Measurements from ENCODE around the gene RNF141. TPM values are rescaled to one million over a fixed set of nuclear protein-coding genes. Genes with fewer than 3 reads are reported as not detected.

The RNF141 gene
- total RNA-seq, 1 donor from 2014 or later = 36.9 TPM

GRCh38 chr11:10514202-10514601 is 26.8 kb downstream of the RNF141 start:
- H3K4me1 Mint-ChIP-seq = peaks cover 16% of the 10 kb centered on the region
- H3K36me3 Mint-ChIP-seq (ENCODE audit: low read depth) = peaks cover 57% of the 10 kb centered on the region
- no peaks in the 10 kb centered on the region for H3K27me3 Mint-ChIP-seq
- TF ChIP-seq, protein P1, sequence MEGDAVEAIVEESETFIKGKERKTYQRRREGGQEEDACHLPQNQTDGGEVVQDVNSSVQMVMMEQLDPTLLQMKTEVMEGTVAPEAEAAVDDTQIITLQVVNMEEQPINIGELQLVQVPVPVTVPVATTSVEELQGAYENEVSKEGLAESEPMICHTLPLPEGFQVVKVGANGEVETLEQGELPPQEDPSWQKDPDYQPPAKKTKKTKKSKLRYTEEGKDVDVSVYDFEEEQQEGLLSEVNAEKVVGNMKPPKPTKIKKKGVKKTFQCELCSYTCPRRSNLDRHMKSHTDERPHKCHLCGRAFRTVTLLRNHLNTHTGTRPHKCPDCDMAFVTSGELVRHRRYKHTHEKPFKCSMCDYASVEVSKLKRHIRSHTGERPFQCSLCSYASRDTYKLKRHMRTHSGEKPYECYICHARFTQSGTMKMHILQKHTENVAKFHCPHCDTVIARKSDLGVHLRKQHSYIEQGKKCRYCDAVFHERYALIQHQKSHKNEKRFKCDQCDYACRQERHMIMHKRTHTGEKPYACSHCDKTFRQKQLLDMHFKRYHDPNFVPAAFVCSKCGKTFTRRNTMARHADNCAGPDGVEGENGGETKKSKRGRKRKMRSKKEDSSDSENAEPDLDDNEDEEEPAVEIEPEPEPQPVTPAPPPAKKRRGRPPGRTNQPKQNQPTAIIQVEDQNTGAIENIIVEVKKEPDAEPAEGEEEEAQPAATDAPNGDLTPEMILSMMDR (IDR thresholded peaks at IDR 0.05) = no peak
- intact Hi-C loops (cut with micrococcal nuclease) = loop anchor here (1.0 kb wide), 3 partner anchors 101 to 221 kb away; no protein-coding TSS in a partner anchor
- H3K9me3 Mint-ChIP-seq = no peaks in the 10 kb centered on the region
- DNase-seq (no peak), ATAC-seq (ENCODE audit: low read depth) (no peak)
- CTCF ChIA-PET = interaction anchor here (1.1 to 5.1 kb wide), 10 partner anchors 11 to 224 kb away, joined by 3 to 47 read pairs (median 5); no protein-coding TSS in a partner anchor
- H3K27ac Mint-ChIP-seq = no peak overlapping the region
- no peak overlapping the region for H3K4me3 Mint-ChIP-seq
- POLR2A ChIA-PET = interaction anchor here (0.6 to 0.8 kb wide), 2 partner anchors 102 to 223 kb away, joined by 3 read pairs; no protein-coding TSS in a partner anchor

GRCh38 chr11:10511181-10511621 is 29.8 kb downstream of the RNF141 start:
- Mint-ChIP-seq H3K27me3 (no peaks in the 10 kb centered on the region), H3K27ac (no peak overlapping the region), H3K36me3 (ENCODE audit: low read depth) (peaks cover 40% of the 10 kb centered on the region), H3K9me3 (no peaks in the 10 kb centered on the region), H3K4me3 (no peak overlapping the region), H3K4me1 (peaks cover 12% of the 10 kb centered on the region)
- TF ChIP-seq, protein P1 (IDR thresholded peaks at IDR 0.05) = no peak
- intact Hi-C loops (cut with micrococcal nuclease) = no loop called here
- ChIA-PET POLR2A (interaction anchor here (1.0 kb wide), 1 partner anchor 23 kb away, joined by 3 read pairs; no protein-coding TSS in a partner anchor), CTCF (interaction anchor here (0.7 to 5.1 kb wide), 6 partner anchors 10 to 225 kb away, joined by 3 to 47 read pairs (median 4); no protein-coding TSS in a partner anchor)
- DNase-seq (no peak), ATAC-seq (ENCODE audit: low read depth) (no peak)

- Mint-ChIP-seq H3K27me3 (no peaks in the 10 kb centered on the region), H3K36me3 (ENCODE audit: low read depth) (peaks cover 57% of the 10 kb centered on the region), H3K27ac (no peak overlapping the region), H3K9me3 (no peaks in the 10 kb centered on the region), H3K4me1 (peaks cover 28% of the 10 kb centered on the region), H3K4me3 (no peak overlapping the region)
- DNase-seq = no peak
- intact Hi-C loops (cut with micrococcal nuclease) = no loop called here
- ATAC-seq (ENCODE audit: low read depth) = no peak
- ChIA-PET CTCF (interaction anchor here (3.6 kb wide), 1 partner anchor 93 kb away, joined by 15 read pairs; no protein-coding TSS in a partner anchor), POLR2A (interaction anchor here (0.5 kb wide), 1 partner anchor 235 kb away, joined by 3 read pairs; no protein-coding TSS in a partner anchor)
- TF ChIP-seq, protein P1 (IDR thresholded peaks at IDR 0.05) = no peak
These were observed 35.0 kb downstream of the RNF141 start for GRCh38 chr11:10506008-10506370.

- ChIA-PET CTCF (interaction anchor here (0.8 to 3.6 kb wide), 2 partner anchors 92 kb away, joined by 3 to 15 read pairs; no protein-coding TSS in a partner anchor), POLR2A (interaction anchor here (0.5 to 0.7 kb wide), 2 partner anchors 20 to 236 kb away, joined by 3 read pairs; no protein-coding TSS in a partner anchor)
- TF ChIP-seq, protein P1 (IDR thresholded peaks at IDR 0.05) = no peak
- intact Hi-C loops (cut with micrococcal nuclease) = no loop called here
- no peak for DNase-seq
- H3K4me3 Mint-ChIP-seq = no peak overlapping the region
- peaks cover 62% of the 10 kb centered on the region for H3K36me3 Mint-ChIP-seq (ENCODE audit: low read depth)
- no peak overlapping the region for H3K27ac Mint-ChIP-seq
- H3K9me3 Mint-ChIP-seq = no peaks in the 10 kb centered on the region
- no peaks in the 10 kb centered on the region for H3K27me3 Mint-ChIP-seq
- no peak for ATAC-seq (ENCODE audit: low read depth)
- peaks cover 26% of the 10 kb centered on the region for H3K4me1 Mint-ChIP-seq
These were observed 35.5 kb downstream of the RNF141 start for GRCh38 chr11:10505278-10506007.

GRCh38 chr11:10504490-10504889 is 36.5 kb downstream of the RNF141 start:
- Mint-ChIP-seq H3K4me3 (no peak overlapping the region), H3K36me3 (ENCODE audit: low read depth) (peaks cover 72% of the 10 kb centered on the region), H3K27ac (no peak overlapping the region), H3K27me3 (no peaks in the 10 kb centered on the region), H3K9me3 (no peaks in the 10 kb centered on the region), H3K4me1 (peaks cover 26% of the 10 kb centered on the region)
- intact Hi-C loops (cut with micrococcal nuclease) = no loop called here
- ATAC-seq (ENCODE audit: low read depth) (no peak), DNase-seq (no peak)
- ChIA-PET POLR2A (interaction anchor here (0.7 to 1.2 kb wide), 2 partner anchors 21 to 53 kb away, joined by 3 to 4 read pairs; no protein-coding TSS in a partner anchor), CTCF (interaction anchor here (0.8 to 4.0 kb wide), 3 partner anchors 91 to 119 kb away, joined by 3 to 29 read pairs (median 3); no protein-coding TSS in a partner anchor)
- TF ChIP-seq, protein P1 (IDR thresholded peaks at IDR 0.05) = no peak
